NCI-H1048 (cell line): Measurements from ENCODE around the gene NOD2.

ENCODE experiments used
- DNase-seq: peaks from one replicate; lab custom pipeline; 2025; lab: John Stamatoyannopoulos, UW

The NOD2 gene

GRCh38 chr16:50742576-50743200 is 49.3 kb downstream of the NOD2 start:
- DNase-seq, result no peak

GRCh38 chr16:50743581-50744225 is 50.3 kb downstream of the NOD2 start:
- no peak for DNase-seq

- no peak for DNase-seq
Observed at GRCh38 chr16:50744881-50745280, 51.5 kb downstream of the NOD2 start.

- no peak for DNase-seq
Observed at GRCh38 chr16:50745940-50746339, 52.5 kb downstream of the NOD2 start.

- DNase-seq, result no peak
Observed at GRCh38 chr16:50747207-50747956, 54.0 kb downstream of the NOD2 start.

GRCh38 chr16:50751528-50751927 is 58.1 kb downstream of the NOD2 start:
- DNase-seq, result no peak

GRCh38 chr16:50752471-50753235 is 59.2 kb downstream of the NOD2 start:
- no peak for DNase-seq

GRCh38 chr16:50756473-50756872 is 63.1 kb downstream of the NOD2 start:
- no peak for DNase-seq

- no peak for DNase-seq
Observed at GRCh38 chr16:50761267-50761666, 67.9 kb downstream of the NOD2 start.

GRCh38 chr16:50762241-50762640 is 68.8 kb downstream of the NOD2 start:
- no peak for DNase-seq

GRCh38 chr16:50763211-50763610 is 69.8 kb downstream of the NOD2 start:
- no peak for DNase-seq

GRCh38 chr16:50765260-50765659 is 71.9 kb downstream of the NOD2 start:
- DNase-seq, result no peak

GRCh38 chr16:50765861-50766260 is 72.5 kb downstream of the NOD2 start:
- no peak for DNase-seq

GRCh38 chr16:50767197-50767596 is 73.8 kb downstream of the NOD2 start:
- no peak for DNase-seq

GRCh38 chr16:50771366-50771765 is 78.0 kb downstream of the NOD2 start:
- DNase-seq, result no peak

- no peak for DNase-seq
Observed at GRCh38 chr16:50774405-50774804, 81.0 kb downstream of the NOD2 start.

- DNase-seq, result no peak
Observed at GRCh38 chr16:50774960-50775359, 81.6 kb downstream of the NOD2 start.

GRCh38 chr16:50776037-50776436 is 82.6 kb downstream of the NOD2 start:
- DNase-seq, result no peak

GRCh38 chr16:50778284-50779163 is 85.1 kb downstream of the NOD2 start:
- no peak for DNase-seq

- no peak for DNase-seq
Observed at GRCh38 chr16:50781043-50781442, 87.6 kb downstream of the NOD2 start.

- no peak for DNase-seq
Observed at GRCh38 chr16:50781518-50781917, 88.1 kb downstream of the NOD2 start.
